NCI-H1092 (cell line): Measurements from ENCODE around the gene ANTXRL.
"Not testable (repeated sequence)": the region's sequence is repeated elsewhere in the genome, so short reads cannot be mapped to it uniquely, and the experiment has no call there.

Source experiments
- DNase-seq: peaks from one replicate; lab custom pipeline; 2025; lab: John Stamatoyannopoulos, UW

The ANTXRL gene

GRCh38 chr10:46286991-46287693 lies at the start of gene ANTXRL:
ANTXRL (plus strand) TSS chr10:46286997; CDS start chr10:46287263, 266 bp downstream.
- DNase-seq, result no peak

- no peak for DNase-seq
These were observed 48.8 kb upstream of the ANTXRL start for GRCh38 chr10:46237815-46238510.

- no peak for DNase-seq
These were observed 47.5 kb upstream of the ANTXRL start for GRCh38 chr10:46239247-46239646.

GRCh38 chr10:46239993-46240683 lies 46.7 kb upstream of the ANTXRL start:
- no peak for DNase-seq

GRCh38 chr10:46240684-46241565 lies 45.9 kb upstream of the ANTXRL start:
- DNase-seq, result no peak

GRCh38 chr10:46245381-46245900 lies 41.4 kb upstream of the ANTXRL start:
- no peak for DNase-seq

- not testable (repeated sequence) for DNase-seq
These were observed 40.2 kb upstream of the ANTXRL start for GRCh38 chr10:46246400-46247180.

- DNase-seq, result no peak
These were observed 39.7 kb upstream of the ANTXRL start for GRCh38 chr10:46247181-46247475.

- no peak for DNase-seq
These were observed 38.8 kb upstream of the ANTXRL start for GRCh38 chr10:46247808-46248569.

- DNase-seq, result no peak
These were observed 38.1 kb upstream of the ANTXRL start for GRCh38 chr10:46248651-46249146.

GRCh38 chr10:46249617-46250344 lies 37.0 kb upstream of the ANTXRL start:
- DNase-seq, result not testable (repeated sequence)

GRCh38 chr10:46250481-46250880 lies 36.3 kb upstream of the ANTXRL start:
- DNase-seq, result no peak

- DNase-seq, result no peak
These were observed 35.6 kb upstream of the ANTXRL start for GRCh38 chr10:46250898-46251856.

GRCh38 chr10:46251857-46252847 lies 34.6 kb upstream of the ANTXRL start:
- DNase-seq, result no peak

- DNase-seq, result no peak
These were observed 33.5 kb upstream of the ANTXRL start for GRCh38 chr10:46253076-46254006.

- DNase-seq, result no peak
These were observed 32.8 kb upstream of the ANTXRL start for GRCh38 chr10:46254007-46254383.
